ENCODE measurements around the gene GAN.

DNA sequence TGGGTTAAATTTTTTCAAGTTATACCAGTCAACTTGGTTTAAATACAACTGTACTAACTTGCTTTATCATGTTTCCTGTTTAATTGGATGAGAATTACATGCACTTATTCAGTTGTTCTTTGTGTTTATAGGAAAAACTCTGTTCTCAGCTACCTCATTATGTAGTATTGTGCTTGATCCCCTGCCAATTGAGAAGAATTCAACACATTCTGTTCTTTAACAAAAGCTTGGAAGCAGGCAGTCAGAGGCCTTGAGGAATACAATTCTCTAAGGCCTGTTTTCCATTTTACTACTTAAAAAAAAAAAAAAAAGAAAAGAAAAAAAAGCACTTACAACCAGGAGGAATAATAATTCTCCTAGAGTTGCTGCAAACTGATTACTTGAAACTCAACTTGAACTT is 69.2 kb downstream of the GAN start:
- TF ChIP-seq, protein P1, sequence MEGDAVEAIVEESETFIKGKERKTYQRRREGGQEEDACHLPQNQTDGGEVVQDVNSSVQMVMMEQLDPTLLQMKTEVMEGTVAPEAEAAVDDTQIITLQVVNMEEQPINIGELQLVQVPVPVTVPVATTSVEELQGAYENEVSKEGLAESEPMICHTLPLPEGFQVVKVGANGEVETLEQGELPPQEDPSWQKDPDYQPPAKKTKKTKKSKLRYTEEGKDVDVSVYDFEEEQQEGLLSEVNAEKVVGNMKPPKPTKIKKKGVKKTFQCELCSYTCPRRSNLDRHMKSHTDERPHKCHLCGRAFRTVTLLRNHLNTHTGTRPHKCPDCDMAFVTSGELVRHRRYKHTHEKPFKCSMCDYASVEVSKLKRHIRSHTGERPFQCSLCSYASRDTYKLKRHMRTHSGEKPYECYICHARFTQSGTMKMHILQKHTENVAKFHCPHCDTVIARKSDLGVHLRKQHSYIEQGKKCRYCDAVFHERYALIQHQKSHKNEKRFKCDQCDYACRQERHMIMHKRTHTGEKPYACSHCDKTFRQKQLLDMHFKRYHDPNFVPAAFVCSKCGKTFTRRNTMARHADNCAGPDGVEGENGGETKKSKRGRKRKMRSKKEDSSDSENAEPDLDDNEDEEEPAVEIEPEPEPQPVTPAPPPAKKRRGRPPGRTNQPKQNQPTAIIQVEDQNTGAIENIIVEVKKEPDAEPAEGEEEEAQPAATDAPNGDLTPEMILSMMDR (IDR thresholded peaks at IDR 0.05), result no peak
- TF ChIP-seq POLR2A (IDR thresholded peaks at IDR 0.05), result no peak
